Measurements from ENCODE around the gene FAM32A.

FAM32A gene

GRCh38 chr19:16232127-16232526, 46.9 kb downstream of the FAM32A start:
- H3K79me2 ChIP-seq (ENCODE audit: insufficient read depth, low read length), result no peaks in the 10 kb centered on the region
- no peak for TF ChIP-seq CTCF (conservative IDR thresholded peaks at IDR 0.05; ENCODE audit: low read length)
- no peak for TF ChIP-seq EZH2phosphoT487 (IDR thresholded peaks at IDR 0.05; ENCODE audit: borderline replicate concordance)
- no peaks in the 10 kb centered on the region for H4K20me1 ChIP-seq (ENCODE audit: insufficient read depth, low read length, poor library complexity, severe bottlenecking)
- H3K4me3 ChIP-seq (ENCODE audit: low read length, poor library complexity, severe bottlenecking), result no peak overlapping the region
- H3K27me3 ChIP-seq (ENCODE audit: insufficient read depth, low read length, poor library complexity, severe bottlenecking), result no peaks in the 10 kb centered on the region
- no peaks in the 10 kb centered on the region for H3K9me2 ChIP-seq (replicated peaks; ENCODE audit: low read depth, low read length)
- no peaks in the 10 kb centered on the region for H3K9me3 ChIP-seq (ENCODE audit: insufficient read depth, low read depth, low read length)
- H3F3A ChIP-seq (ENCODE audit: low read depth), result no peaks in the 10 kb centered on the region
- no peak overlapping the region for H3K9ac ChIP-seq (ENCODE audit: low read depth, low read length, poor library complexity, severe bottlenecking)
- H3K36me3 ChIP-seq (ENCODE audit: insufficient read depth, low read length), result peaks cover 50% of the 10 kb centered on the region; the same call in 1 of the 2 replicates
- H3K4me2 ChIP-seq (ENCODE audit: low read depth, low read length, poor library complexity, severe bottlenecking), result no peak overlapping the region
- no peak overlapping the region for H2AFZ ChIP-seq (ENCODE audit: low read length)
- H3K4me1 ChIP-seq (ENCODE audit: insufficient read depth, low read length, poor library complexity, severe bottlenecking), result no peaks in the 10 kb centered on the region

- H3K4me2 ChIP-seq (ENCODE audit: low read depth, low read length, poor library complexity, severe bottlenecking), result no peak overlapping the region
- TF ChIP-seq EZH2phosphoT487 (IDR thresholded peaks at IDR 0.05; ENCODE audit: borderline replicate concordance) (no peak), CTCF (conservative IDR thresholded peaks at IDR 0.05; ENCODE audit: low read length) (no peak)
- no peak overlapping the region for H2AFZ ChIP-seq (ENCODE audit: low read length)
- no peak overlapping the region for H3K9ac ChIP-seq (ENCODE audit: low read depth, low read length, poor library complexity, severe bottlenecking)
- H4K20me1 ChIP-seq (ENCODE audit: insufficient read depth, low read length, poor library complexity, severe bottlenecking), result no peaks in the 10 kb centered on the region
- H3K9me2 ChIP-seq (replicated peaks; ENCODE audit: low read depth, low read length), result no peaks in the 10 kb centered on the region
- peaks cover 45% of the 10 kb centered on the region; the same call in 1 of the 2 replicates for H3K36me3 ChIP-seq (ENCODE audit: insufficient read depth, low read length)
- no peaks in the 10 kb centered on the region for H3F3A ChIP-seq (ENCODE audit: low read depth)
- H3K4me3 ChIP-seq (ENCODE audit: low read length, poor library complexity, severe bottlenecking), result no peak overlapping the region
- no peaks in the 10 kb centered on the region for H3K4me1 ChIP-seq (ENCODE audit: insufficient read depth, low read length, poor library complexity, severe bottlenecking)
- no peaks in the 10 kb centered on the region for H3K27me3 ChIP-seq (ENCODE audit: insufficient read depth, low read length, poor library complexity, severe bottlenecking)
- no peaks in the 10 kb centered on the region for H3K79me2 ChIP-seq (ENCODE audit: insufficient read depth, low read length)
- H3K9me3 ChIP-seq (ENCODE audit: insufficient read depth, low read depth, low read length), result no peaks in the 10 kb centered on the region
These were observed 47.4 kb downstream of the FAM32A start for GRCh38 chr19:16232568-16232967.

- no peaks in the 10 kb centered on the region for H3K79me2 ChIP-seq (ENCODE audit: insufficient read depth, low read length)
- H3K4me1 ChIP-seq (ENCODE audit: insufficient read depth, low read length, poor library complexity, severe bottlenecking), result no peaks in the 10 kb centered on the region
- peaks cover 39% of the 10 kb centered on the region; the same call in 1 of the 2 replicates for H3K36me3 ChIP-seq (ENCODE audit: insufficient read depth, low read length)
- no peaks in the 10 kb centered on the region for H4K20me1 ChIP-seq (ENCODE audit: insufficient read depth, low read length, poor library complexity, severe bottlenecking)
- no peak overlapping the region for H2AFZ ChIP-seq (ENCODE audit: low read length)
- no peaks in the 10 kb centered on the region for H3K27me3 ChIP-seq (ENCODE audit: insufficient read depth, low read length, poor library complexity, severe bottlenecking)
- H3K4me3 ChIP-seq (ENCODE audit: low read length, poor library complexity, severe bottlenecking), result no peak overlapping the region
- no peaks in the 10 kb centered on the region for H3F3A ChIP-seq (ENCODE audit: low read depth)
- H3K9me2 ChIP-seq (replicated peaks; ENCODE audit: low read depth, low read length), result no peaks in the 10 kb centered on the region
- no peak overlapping the region for H3K4me2 ChIP-seq (ENCODE audit: low read depth, low read length, poor library complexity, severe bottlenecking)
- TF ChIP-seq EZH2phosphoT487 (IDR thresholded peaks at IDR 0.05; ENCODE audit: borderline replicate concordance) (no peak), CTCF (conservative IDR thresholded peaks at IDR 0.05; ENCODE audit: low read length) (no peak)
- no peaks in the 10 kb centered on the region for H3K9me3 ChIP-seq (ENCODE audit: insufficient read depth, low read depth, low read length)
- no peak overlapping the region for H3K9ac ChIP-seq (ENCODE audit: low read depth, low read length, poor library complexity, severe bottlenecking)
These were observed 48.0 kb downstream of the FAM32A start for GRCh38 chr19:16233081-16233776.
